Glomerular endothelial cell (primary cell): Measurements from ENCODE around the gene DIS3. TPM values are rescaled to one million over a fixed set of nuclear protein-coding genes. Genes with fewer than 3 reads are reported as not detected.
A peak's percentile ranks its signal among the peaks of the same experiment; 100 is the strongest.
"Not testable (repeated sequence)": the region's sequence is repeated elsewhere in the genome, so short reads cannot be mapped to it uniquely, and the experiment has no call there.

Experiments
- DNase-seq: peaks from one replicate; pipeline ENCODE4 v3.0.0-alpha.2; 2011; ENCODE audit warnings: low read depth, low spot score; ENCODE audit errors: extremely low read depth
- total RNA-seq: library from RNA; depleted of rRNA; stranded (reverse); fragments of >200 nt; gene quantifications from 2 replicates; pipeline ENCODE4 v1.2.3, GENCODE V29; 2015

Gene DIS3, protein sequence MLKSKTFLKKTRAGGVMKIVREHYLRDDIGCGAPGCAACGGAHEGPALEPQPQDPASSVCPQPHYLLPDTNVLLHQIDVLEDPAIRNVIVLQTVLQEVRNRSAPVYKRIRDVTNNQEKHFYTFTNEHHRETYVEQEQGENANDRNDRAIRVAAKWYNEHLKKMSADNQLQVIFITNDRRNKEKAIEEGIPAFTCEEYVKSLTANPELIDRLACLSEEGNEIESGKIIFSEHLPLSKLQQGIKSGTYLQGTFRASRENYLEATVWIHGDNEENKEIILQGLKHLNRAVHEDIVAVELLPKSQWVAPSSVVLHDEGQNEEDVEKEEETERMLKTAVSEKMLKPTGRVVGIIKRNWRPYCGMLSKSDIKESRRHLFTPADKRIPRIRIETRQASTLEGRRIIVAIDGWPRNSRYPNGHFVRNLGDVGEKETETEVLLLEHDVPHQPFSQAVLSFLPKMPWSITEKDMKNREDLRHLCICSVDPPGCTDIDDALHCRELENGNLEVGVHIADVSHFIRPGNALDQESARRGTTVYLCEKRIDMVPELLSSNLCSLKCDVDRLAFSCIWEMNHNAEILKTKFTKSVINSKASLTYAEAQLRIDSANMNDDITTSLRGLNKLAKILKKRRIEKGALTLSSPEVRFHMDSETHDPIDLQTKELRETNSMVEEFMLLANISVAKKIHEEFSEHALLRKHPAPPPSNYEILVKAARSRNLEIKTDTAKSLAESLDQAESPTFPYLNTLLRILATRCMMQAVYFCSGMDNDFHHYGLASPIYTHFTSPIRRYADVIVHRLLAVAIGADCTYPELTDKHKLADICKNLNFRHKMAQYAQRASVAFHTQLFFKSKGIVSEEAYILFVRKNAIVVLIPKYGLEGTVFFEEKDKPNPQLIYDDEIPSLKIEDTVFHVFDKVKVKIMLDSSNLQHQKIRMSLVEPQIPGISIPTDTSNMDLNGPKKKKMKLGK
- 24.7 and 32.0 TPM in 2 replicates for total RNA-seq

DNA sequence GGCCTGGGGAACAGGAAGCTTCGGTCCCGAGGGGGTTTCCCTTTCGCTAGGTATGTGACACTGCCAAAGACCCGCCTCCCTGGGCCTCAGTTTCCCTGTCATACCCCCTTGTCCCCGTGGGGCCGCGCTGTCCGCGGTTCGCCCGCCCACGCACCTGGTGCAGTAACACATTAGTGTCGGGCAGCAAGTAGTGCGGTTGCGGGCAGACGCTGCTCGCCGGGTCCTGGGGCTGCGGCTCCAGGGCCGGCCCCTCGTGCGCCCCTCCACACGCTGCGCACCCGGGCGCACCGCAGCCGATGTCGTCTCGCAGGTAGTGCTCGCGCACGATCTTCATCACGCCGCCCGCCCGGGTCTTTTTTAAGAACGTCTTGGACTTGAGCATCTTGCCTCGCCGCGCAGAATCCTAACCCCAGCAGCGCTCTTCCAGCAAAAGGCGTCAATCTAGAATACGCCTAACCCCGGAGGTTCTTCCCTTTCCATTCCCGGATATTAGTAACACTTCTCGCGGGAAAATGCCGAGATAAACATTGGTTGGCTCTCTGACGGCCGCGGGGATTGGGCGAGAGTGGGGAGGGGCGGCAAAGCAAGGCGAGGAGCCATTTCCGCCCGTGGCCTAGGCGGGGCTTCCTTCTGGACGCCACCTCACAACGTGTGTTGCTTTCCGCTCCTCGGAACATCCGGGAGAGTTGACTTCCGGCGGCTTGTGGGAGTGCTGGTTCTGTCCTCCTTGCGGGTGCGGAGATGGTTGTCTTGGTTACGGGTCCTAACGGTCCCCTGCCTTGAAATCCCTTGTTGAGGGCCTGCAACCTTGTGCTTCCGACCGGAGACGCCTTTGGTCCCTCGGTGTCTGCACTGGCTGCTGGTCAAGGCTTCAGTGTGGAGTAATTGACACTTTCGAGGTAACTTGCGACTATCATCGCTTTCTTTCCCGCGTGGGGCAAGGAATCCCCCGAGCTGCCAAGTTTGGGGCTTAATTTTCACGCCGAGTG lies at the start of gene DIS3, which contains the start of gene PIBF1:
TSS of gene DIS3 (minus strand) at position 450 of the 989 bp plus-strand sequence. CDS start at position 382, 68 bp downstream.
TSS of gene PIBF1 (plus strand) at position 683 of the 989 bp plus-strand sequence. CDS start 1,337 bp downstream, outside the sequence.
- peak; percentile 82 for DNase-seq

DNA sequence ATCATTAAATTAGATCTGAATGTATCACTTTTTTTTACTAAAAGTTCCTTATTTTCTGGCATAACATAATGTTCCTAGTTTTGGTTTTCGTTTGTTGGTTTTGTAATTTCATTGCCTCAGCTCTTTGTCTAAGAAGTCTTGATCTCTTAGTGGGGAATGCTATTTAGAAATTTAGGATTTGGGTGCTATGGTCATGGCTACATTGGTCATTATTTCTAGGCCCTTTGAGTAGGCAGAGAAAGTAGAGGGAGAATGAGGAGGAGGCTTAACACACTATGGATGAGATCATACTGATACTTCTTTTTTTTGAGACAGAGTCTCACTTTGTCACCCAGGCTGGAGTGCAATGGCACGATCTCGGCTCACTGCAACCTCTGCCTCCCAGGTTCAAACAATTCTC lies 42.0 kb upstream of the DIS3 start:
- DNase-seq = no peak

DNA sequence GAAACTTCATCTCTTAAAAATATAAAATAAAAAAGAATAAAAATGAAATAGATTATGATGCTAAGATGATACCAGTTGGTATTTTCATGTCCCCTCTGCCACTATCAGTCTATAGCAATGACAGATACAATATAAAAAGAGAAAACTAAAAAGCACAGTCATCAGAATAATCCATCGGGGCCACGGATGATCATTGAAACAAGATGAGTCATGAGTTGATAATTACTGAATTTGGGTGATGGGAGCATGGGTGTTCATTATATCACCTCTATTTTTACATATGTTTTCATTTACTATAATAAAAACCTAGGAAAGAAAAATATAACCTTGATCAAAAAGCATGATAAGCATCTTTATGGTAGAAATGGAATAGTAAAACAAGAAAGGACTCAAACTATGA lies 41.4 kb upstream of the DIS3 start:
- DNase-seq = no peak

DNA sequence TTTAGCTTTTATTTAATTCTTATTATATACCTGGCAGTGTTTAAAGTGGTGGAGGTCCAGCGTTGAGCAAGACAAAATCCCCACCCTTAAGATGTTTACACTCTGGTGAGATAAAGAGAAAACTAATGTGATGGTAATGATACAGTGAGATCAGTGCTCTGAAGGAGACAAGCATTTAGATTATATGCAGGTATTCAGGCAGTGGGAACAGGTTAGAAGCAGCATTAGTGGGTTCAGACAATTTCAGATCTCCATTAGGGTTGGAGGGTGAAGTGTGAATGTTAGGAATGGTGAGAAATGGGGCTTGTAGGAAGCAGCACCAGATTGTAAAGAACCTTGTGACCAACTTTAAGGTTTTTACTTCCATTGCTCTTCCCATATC lies 39.2 kb upstream of the DIS3 start:
- no peak for DNase-seq

DNA sequence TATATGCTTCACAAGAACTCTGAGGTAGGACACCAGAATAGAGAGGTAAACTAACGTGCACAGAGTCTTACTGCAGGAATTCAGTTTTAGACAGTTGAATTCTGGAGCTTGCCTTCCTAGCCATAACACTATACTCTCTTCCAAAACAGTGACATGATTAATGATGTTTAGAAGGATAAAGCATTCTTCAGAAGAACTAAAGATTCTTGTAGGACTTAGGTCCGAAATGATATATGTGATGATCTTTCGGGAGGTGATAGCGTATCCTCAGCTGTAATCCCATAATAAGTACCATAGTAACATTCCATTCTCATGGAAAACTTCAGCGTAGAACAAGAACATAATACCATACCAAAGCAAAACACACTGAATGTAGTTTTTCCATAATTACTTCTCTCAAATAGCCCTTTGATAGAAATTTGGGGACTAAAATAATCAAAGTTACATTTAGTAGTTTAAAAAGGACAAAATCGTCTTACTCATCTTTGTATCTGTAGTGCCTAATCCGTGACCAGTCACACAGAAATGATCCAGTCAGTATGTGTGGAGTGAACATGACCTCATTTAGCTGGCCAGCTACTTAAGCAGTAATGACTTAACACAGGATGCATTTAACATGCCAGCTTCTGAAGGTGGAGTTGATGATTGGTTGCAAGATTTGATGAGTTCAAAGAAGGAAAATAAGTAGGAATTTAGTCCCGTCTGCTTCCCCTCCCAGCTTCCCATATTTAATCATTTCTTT lies 38.6 kb upstream of the DIS3 start:
- DNase-seq = no peak

DNA sequence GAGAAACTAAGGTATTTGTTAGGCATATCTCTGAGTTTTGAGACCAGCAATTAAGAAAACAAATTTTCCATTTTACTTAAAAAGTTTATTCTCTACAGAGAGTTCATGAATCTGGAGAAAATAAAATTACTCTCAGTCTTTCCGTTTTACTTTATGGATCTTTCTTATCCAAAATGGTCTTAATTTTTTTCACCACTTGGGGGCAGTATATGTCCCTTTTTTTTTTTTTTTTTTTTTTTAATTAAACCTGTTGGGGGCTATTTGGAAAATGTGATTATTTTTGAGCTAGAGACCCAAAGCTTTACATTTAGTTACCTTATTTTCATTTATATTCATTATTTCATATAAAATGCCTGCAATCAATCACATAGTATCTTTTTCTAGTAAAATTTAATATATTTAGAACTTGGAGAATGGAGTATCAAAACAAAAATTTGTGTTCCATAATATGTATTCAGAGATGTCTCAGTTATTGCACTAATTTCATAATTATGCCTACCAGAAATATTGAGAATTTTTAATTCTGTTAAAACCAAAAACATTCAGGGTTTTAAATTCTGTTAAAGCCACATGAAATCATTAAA lies 27.3 kb upstream of the DIS3 start:
- DNase-seq = no peak

DNA sequence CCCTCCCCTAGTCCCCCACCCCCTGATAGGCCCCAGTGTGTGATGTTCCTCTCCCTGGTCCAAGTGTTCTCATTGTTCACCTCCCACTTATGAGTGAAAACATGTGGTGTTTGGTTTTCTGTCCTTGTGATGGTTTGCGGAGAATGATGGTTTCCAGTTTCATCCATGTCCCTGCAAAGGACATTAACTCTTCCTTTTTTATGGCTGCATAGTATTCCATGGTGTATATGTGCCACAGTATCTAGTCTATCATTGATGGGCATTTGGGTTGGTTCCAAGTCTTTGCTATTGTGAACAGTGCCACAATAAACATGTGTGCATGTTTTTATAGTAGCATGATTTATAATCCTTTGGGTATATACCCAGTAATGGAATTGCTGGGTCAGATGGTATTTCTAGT lies 24.8 kb upstream of the DIS3 start:
- not testable (repeated sequence) for DNase-seq

DNA sequence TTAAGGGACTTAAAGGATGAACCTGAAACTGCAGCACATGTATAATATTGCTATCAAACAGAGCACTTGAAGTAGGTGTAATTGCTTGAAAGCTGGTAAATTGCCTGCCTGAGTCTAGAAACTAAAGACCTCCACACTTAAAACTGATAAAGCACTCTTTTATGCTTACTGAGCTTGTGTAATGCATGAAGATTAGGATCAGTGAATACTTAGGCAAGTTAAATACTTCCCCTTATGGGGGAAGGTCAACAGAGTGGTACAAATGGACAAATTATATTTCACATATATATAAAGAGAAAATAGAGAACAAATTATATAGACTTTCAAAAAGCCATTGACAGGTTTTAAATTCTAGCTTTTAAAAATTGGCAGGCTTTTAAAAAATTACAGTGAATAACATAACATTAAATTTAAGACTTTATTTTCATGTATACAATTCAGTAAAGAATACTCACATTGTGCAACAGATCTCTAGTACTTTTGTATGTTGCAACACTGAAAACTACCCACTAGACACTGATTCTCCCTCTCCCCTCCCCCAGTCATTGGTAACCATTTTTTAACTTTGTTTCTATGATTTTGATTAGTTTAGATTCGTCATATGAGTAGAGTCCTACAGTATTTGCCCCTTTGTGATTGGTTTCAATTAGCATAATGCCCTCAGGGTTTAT lies 24.1 kb upstream of the DIS3 start:
- DNase-seq = no peak

DNA sequence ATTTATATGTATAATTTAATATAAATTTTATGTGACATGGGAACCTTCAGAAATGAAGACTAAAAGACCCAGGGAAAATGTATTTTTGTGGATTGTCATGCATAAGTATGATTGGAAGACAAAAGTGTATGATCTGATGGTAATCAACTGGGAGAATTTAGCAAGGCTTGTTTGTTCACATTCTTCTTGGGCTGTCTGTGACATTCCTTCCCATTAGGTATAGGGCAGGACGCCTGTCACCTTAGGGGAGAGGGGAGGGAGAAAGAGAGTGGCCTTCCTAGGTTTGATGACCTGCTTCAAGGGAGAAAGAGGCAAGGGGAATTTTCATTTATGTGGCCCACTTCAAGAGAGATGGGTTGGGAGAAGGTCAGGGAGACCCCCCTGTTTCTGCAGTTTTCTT lies 22.6 kb upstream of the DIS3 start:
- no peak for DNase-seq

DNA sequence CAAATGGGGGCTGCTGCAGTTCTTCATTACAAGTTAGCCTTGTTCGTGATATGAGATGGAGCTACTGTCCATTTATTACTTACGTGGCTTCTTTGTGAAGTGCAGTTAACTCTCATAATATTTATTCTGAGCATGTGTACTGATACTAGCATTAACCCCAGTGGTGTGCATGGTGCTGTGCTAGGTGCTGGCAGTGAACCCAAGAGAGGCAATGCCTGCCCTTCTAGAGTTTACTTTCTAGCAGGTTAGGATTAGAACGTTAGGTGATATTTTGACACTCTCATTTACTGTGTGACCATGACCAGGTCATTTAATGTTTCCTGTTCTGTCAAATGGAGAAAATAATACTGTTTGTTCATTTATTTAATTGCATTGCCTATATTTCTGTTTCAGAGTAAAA lies 17.1 kb upstream of the DIS3 start:
- no peak for DNase-seq

DNA sequence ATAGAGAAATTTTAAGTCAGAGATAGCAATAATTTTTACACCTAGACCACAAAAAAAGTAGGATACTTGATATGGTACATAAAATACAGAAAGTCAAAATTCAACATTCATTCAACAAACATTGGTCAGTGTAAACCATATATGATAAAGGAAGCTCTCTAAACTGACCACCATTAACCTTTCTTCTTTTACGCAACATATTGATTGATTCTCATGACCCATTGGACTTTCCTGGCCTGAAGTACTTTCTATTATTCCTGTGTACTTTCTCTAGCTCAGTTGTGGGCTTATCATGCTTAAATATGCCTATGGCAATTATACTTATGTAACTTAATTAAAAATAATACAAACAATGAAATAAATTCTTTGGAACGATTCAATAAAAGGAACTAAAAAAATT lies 10.9 kb upstream of the DIS3 start:
- no peak for DNase-seq

DNA sequence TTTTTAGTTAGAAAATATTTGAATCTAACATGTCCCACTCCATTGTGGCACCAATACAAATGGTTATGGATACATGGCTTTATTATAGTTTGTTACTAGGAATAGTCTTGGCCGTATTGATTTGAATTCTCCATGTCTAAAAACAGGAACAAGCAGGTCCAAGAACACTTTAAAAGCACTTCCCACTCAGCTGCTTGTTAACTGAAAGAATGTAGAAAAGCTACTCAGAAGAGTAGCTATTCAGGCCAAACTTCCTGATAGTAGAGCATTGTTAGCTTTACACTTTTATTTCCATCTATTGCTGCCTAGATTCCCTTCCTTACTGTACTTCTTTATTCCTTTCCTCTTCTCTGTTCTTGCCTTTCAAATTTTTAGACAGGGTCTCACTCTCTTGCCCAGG lies 7.1 kb upstream of the DIS3 start:
- DNase-seq = no peak

DNA sequence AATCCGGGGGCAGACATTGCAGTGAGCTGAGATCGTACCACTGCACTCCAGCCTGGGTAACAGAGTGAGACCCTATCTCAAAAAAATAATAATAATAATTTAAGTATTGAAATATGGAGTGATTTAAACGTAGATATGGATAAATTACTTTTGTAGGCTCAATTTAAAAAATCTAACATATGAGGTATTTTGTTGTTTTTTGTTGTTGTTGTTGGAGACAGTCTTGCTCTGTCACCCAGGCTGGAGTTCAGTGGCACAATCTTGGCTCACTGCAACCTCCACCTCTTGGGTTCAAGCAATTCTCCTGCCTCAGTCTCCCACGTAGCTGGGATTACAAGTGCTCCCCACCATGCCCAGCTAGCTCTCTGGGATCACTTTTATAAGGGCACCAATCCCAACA lies 3.0 kb upstream of the DIS3 start:
- not testable (repeated sequence) for DNase-seq

DNA sequence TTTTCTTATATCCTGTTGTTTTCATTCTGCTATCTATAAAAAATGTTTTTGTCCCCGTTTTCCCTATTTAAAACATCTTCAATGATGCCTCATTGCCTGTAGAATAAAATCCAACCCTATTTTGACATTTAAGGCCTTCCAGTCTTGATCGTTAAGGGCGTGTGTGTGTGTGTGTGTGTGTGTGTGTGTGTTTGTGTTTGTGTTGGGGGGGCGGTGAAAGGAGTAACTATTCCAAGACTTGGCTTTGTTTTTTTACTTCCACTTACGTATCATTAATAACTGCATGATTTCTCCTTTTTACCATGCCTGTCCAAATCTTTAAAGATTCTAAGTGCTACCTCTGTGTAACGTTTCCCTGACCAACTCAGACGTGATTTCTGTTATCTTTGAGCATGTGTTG lies 1.0 kb upstream of the DIS3 start:
- DNase-seq = no peak

DNA sequence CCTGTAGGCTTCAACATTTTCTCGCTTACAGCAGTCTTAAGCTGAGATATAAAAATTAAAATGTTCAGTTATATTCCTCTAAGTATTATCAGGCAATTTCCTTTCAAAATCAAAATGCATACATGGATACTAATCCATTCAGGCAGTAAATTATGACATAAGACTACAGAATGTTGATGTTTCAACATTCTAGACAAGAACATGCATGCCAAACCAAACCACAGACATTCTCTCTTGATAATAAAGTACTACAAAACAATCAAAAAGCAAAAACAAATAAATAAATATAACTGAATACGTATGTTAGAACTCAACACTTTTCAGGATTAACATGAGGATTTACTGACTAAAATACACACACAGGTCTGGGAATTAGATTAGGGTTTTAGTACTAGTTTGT lies 7.7 kb downstream of the DIS3 start:
- no peak for DNase-seq

DNA sequence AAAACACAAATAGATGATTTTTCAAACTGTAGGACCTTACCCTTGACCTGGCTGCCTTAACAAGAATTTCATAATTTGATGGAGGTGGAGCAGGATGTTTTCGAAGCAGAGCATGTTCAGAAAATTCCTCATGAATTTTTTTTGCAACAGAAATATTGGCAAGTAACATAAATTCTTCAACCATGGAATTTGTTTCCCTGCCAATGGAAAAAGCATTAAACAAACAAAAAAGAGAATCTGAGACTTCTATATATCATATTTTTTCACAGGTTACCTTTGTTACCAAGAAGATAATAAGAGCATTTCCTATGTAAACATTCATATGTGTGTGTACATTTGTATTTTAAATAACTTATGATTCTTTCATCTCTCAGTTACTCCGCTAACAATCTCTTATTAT lies 18.3 kb downstream of the DIS3 start:
- no peak for DNase-seq

DNA sequence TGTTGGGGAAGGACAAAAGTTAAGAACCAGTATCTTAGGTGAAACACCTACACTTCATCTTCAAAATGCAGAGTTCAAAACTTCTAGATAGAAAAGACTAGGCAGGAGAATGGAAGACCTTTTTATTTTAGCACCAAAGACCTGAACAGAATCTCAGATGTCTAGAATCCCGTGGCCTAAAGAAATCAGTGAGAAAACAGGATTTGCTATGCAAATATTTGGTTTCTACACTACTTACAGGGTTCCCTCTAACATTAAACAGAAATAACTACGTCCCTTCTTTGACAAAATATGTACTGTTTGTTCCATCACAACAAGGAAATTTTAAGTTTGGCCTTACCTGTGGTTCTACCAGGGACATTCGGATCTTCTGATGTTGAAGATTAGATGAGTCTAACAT lies 21.5 kb downstream of the DIS3 start:
- no peak for DNase-seq

DNA sequence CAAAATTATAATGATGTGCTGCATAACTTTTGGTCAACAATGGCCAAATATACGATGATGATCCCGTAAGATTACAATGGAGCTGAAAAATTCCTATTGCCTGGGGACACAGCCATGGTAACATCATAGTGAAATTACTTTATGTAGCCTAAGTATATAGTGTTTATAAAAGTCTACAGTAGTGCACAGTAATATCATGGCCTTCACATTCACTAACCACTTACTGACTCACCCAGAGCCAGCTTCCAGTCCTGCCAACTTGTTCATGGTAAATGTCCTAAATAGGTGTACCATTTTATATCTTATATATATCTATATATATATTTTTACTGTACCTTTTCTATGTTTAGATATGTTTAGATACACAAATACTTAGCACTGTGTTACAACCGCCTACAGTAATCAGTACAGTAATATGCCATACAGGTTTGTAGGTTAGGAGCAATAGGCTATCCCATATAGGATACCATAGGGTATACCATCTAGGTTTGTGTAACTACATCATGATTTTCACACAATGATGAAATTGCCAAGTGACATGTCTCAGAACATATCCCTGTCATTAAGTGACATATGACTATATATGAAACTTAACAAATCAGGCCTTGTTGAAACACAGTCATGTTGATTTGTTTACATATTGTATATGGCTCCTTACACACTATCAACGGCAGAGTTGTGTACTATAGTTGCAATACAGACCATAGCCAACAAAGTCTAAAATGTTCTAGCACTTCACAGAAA lies 23.7 kb downstream of the DIS3 start:
- no peak for DNase-seq
